Heart right ventricle (tissue), 16 donors: ENCODE results near the gene SCPEP1. TPM values are rescaled to one million over a fixed set of nuclear protein-coding genes. Genes with fewer than 3 reads are reported as not detected.

ENCODE experiments used
- ATAC-seq, 8 donors: fragments of 200-7000 bp; cut with Tn5 transposase; one replicate each; pipeline ENCODE4 v1.9.1; 2020; ENCODE audit warnings: mild to moderate bottlenecking in 8 of 8, moderate library complexity in 8 of 8, moderate number of reproducible peaks in 1 of 8
- DNase-seq, 2 donors: peaks; one replicate each; pipeline ENCODE4 v3.0.0-alpha.2; 2020
- H3K27ac ChIP-seq, 10 donors: fragments of 200-600 bp; sonication (generic) in 2 of 10; one replicate each; pipeline versions ENCODE4 v1.5.0 to v1.8.0; 2020 to 2022; ENCODE audit warnings: mild to moderate bottlenecking in 3 of 10
- H3K27me3 ChIP-seq, 7 donors: fragments of 200-600 bp; one replicate each; pipeline ENCODE4 v1.8.0; 2021 to 2022; ENCODE audit warnings: mild to moderate bottlenecking in 2 of 7
- H3K36me3 ChIP-seq, 9 donors: fragments of 200-600 bp; sonication (generic) in 1 of 9; one replicate each; pipeline versions ENCODE4 v1.5.0 to v1.8.0; 2020 to 2022; ENCODE audit warnings: mild to moderate bottlenecking in 2 of 9
- H3K4me1 ChIP-seq, 9 donors: fragments of 200-600 bp; sonication (generic) in 1 of 9; one replicate each; pipeline versions ENCODE4 v1.5.0 to v1.8.0; 2020 to 2022; ENCODE audit warnings: mild to moderate bottlenecking in 4 of 9
- H3K4me3 ChIP-seq, 10 donors: fragments of 200-600 bp; sonication (generic) in 2 of 10; one replicate each; pipeline versions ENCODE4 v1.5.0 to v1.8.0; 2020 to 2022; ENCODE audit warnings: mild to moderate bottlenecking in 7 of 10, moderate library complexity in 2 of 10
- H3K9me3 ChIP-seq, 11 donors: fragments of 200-600 bp in 10 of 11; sonication (generic) in 2 of 11; one replicate each; pipeline versions ENCODE4 v1.5.0 to v1.8.0; 2013 to 2022; ENCODE audit warnings: mild to moderate bottlenecking in 2 of 11, control low read depth in 1 of 11, moderate library complexity in 1 of 11
- CTCF ChIP-seq, 9 donors: fragments of 200-600 bp; sonication (generic) in 2 of 9; IDR thresholded peaks; one replicate each; pipeline versions ENCODE4 v1.5.0 to v1.8.0; 2021 to 2022; ENCODE audit warnings: antibody characterized with exemption in 9 of 9, mild to moderate bottlenecking in 5 of 9, moderate library complexity in 1 of 9
- WGBS, 2 donors: extraction: QIAGEN DNeasy Blood & Tissue Kit; methylation state at CpG; one replicate each; pipeline ENCODE4 v1.1.7; 2013; ENCODE audit warnings: inconsistent platforms in 1 of 2; 5-methylcytosine and 5-hydroxymethylcytosine counted together
- intact Hi-C, 10 donors: fragments of 100-400 bp; cut with DNase I; formaldehyde crosslinking; loops; one replicate each; pipeline versions ENCODE4 v1.11.1 to v1.14.2; 2022
- polyA plus RNA-seq, 2 donors: library from polyadenylated mRNA; stranded (reverse); fragments of 200-250 nt; gene quantifications; one replicate each; pipeline ENCODE4 v1.2.3, GENCODE V29; 2013
- total RNA-seq, 10 donors: library from RNA; stranded (reverse); fragmentation: NEBNext Ultra II Directional in 3 of 10; extraction: Animal tissue kit (Norgen Biotek cat#: 25700) in 3 of 10; gene quantifications; one replicate each; pipeline versions ENCODE4 v1.2.1 to v1.2.4, GENCODE V29; 2021 to 2023
- donor health status: Arrhythmogenic right ventricular cardiomyopathy.
- donor health status: ischemic (EF 13 %, LVEDD 7.1; RV severe dilation, severe dysfunction).
- donor health status: healthy with polysubstance abuse.
- donor health status: DM: no; HTN: yes; CAD: no.
- donor health status: DM: no; HTN: no; CAD: no.
- donor health status: ischemic (EF 25% LVEDD 6.9; RV normal size, moderate dysfunction).
- donor health status: ischemic (EF 25% LVEDD 5.7; RV mildly dilated, moderate dysfunction).
- donor health status: healthy.
- donor health status: DM: yes; HTN: yes; CAD: no.
- donor health status: Ischemic cardiomyopathy.
- donor health status: ischemic (EF 35%, LVEDD 5.7; RV mildly dilated, moderate dysfunction).
- donor health status: nonischemic (EF 11% LVEDD 7.7; RV severe dilation, severe dysfunction).
- donor health status: DM: yes; HTN: yes; CAD: no.
- donor health status: PGD.
- donor health status: ischemic (EF 29% LVEDD 5.4; RV normal size, mild dysfunction).
- donor health status: nonischemic (EF 23%, LVEDD 6.1; RV moderate dilation, normal function).

The SCPEP1 gene
- total and polyA plus RNA-seq, 12 donors, result 26.0 to 229 (median 47.9) TPM

GRCh38 chr17:56995766-56996165, 17.8 kb downstream of the SCPEP1 start:
- DNase-seq (no peak), ATAC-seq (no peak)
- WGBS, 2 donors, result 76 to 80% methylated on average over 1 of the region's 1 CpG
- intact Hi-C loops, result loop anchor here in 1 of 10 donors (10.0 kb wide), 1 partner anchor 59 kb away; no protein-coding TSS in a partner anchor
- peaks cover 0 to 97% (median 43%) of the 10 kb centered on the region in 9 donors for H3K36me3 ChIP-seq
- no peak overlapping the region for H3K27ac ChIP-seq
- H3K27me3 ChIP-seq, result no peaks in the 10 kb centered on the region
- H3K4me1 ChIP-seq, result peaks cover 0 to 7% (median 0%) of the 10 kb centered on the region in 9 donors
- no peak for TF ChIP-seq CTCF (IDR thresholded peaks at IDR 0.05)
- H3K9me3 ChIP-seq, result no peaks in the 10 kb centered on the region
- H3K4me3 ChIP-seq, result no peak overlapping the region

- no peak for ATAC-seq
- no peak overlapping the region for H3K27ac ChIP-seq
- peaks cover 0 to 97% (median 44%) of the 10 kb centered on the region in 9 donors for H3K36me3 ChIP-seq
- no peak for TF ChIP-seq CTCF (IDR thresholded peaks at IDR 0.05)
- no peaks in the 10 kb centered on the region for H3K9me3 ChIP-seq
- no peaks in the 10 kb centered on the region for H3K27me3 ChIP-seq
- WGBS, 2 donors, result 92 to 97% methylated on average over 2 of the region's 2 CpGs
- no peak overlapping the region for H3K4me3 ChIP-seq
- no peak for DNase-seq
- intact Hi-C loops, result loop anchor here in 1 of 10 donors (10.0 kb wide), 1 partner anchor 57 kb away; no protein-coding TSS in a partner anchor
- peaks cover 0 to 7% (median 0%) of the 10 kb centered on the region in 9 donors for H3K4me1 ChIP-seq
These were observed 19.4 kb downstream of the SCPEP1 start for GRCh38 chr17:56997313-56997712.

- no peak overlapping the region for H3K27ac ChIP-seq
- no peak for TF ChIP-seq CTCF (IDR thresholded peaks at IDR 0.05)
- intact Hi-C loops, result loop anchor here in 4 of 10 donors (10.0 kb wide), 1 partner anchor 113 kb away; no protein-coding TSS in a partner anchor
- no peak overlapping the region for H3K4me3 ChIP-seq
- DNase-seq, result no peak
- H3K27me3 ChIP-seq, result no peaks in the 10 kb centered on the region
- H3K36me3 ChIP-seq, result peaks cover 0 to 97% (median 40%) of the 10 kb centered on the region in 9 donors
- ATAC-seq, result no peak
- peaks cover 0 to 12% (median 0%) of the 10 kb centered on the region in 9 donors for H3K4me1 ChIP-seq
- 89% methylated on average over 7 of the region's 7 CpGs for WGBS, 2 donors
- no peaks in the 10 kb centered on the region for H3K9me3 ChIP-seq
These were observed 23.6 kb downstream of the SCPEP1 start for GRCh38 chr17:57001541-57001940.

GRCh38 chr17:57002904-57003303, 25.0 kb downstream of the SCPEP1 start:
- intact Hi-C loops, result loop anchor here in 4 of 10 donors (10.0 kb wide), 1 partner anchor 112 kb away; no protein-coding TSS in a partner anchor
- H3K27ac ChIP-seq, result no peak overlapping the region
- TF ChIP-seq CTCF (IDR thresholded peaks at IDR 0.05), result no peak
- no peaks in the 10 kb centered on the region for H3K27me3 ChIP-seq
- no peak for ATAC-seq
- 90 to 93% methylated on average over 5 of the region's 5 CpGs for WGBS, 2 donors
- H3K4me3 ChIP-seq, result no peak overlapping the region
- H3K36me3 ChIP-seq, result peaks cover 0 to 92% (median 28%) of the 10 kb centered on the region in 9 donors
- H3K9me3 ChIP-seq, result no peaks in the 10 kb centered on the region
- H3K4me1 ChIP-seq, result peaks cover 0 to 12% (median 0%) of the 10 kb centered on the region in 9 donors
- DNase-seq, result no peak
